Suprapubic skin (tissue), 4 donors: Measurements from ENCODE around the gene GRK5.

ENCODE experiments used
- POLR2A ChIP-seq, 2 donors: fragments of 450-650 bp; IDR thresholded peaks; one replicate each; pipeline ENCODE4 v1.6.1; 2017; ENCODE audit warnings: antibody characterized with exemption in 2 of 2, mild to moderate bottlenecking in 2 of 2, moderate library complexity in 2 of 2
- POLR2AphosphoS5 ChIP-seq, 3 donors: sonication (generic); formaldehyde crosslinking; IDR thresholded peaks; one replicate each; pipeline ENCODE4 v1.6.1; 2017; ENCODE audit warnings: antibody characterized with exemption in 3 of 3
- TF ChIP-seq, protein P1 (sequence below), 2 donors: fragments of 200-600 bp in 1 of 2; fragments of 450-650 bp in 1 of 2; sonication (generic) in 1 of 2; IDR thresholded peaks; one replicate each; pipeline ENCODE4 v1.5.1; 2016 to 2019; ENCODE audit warnings: antibody characterized with exemption in 2 of 2, mild to moderate bottlenecking in 1 of 2, moderate library complexity in 1 of 2

DNA sequence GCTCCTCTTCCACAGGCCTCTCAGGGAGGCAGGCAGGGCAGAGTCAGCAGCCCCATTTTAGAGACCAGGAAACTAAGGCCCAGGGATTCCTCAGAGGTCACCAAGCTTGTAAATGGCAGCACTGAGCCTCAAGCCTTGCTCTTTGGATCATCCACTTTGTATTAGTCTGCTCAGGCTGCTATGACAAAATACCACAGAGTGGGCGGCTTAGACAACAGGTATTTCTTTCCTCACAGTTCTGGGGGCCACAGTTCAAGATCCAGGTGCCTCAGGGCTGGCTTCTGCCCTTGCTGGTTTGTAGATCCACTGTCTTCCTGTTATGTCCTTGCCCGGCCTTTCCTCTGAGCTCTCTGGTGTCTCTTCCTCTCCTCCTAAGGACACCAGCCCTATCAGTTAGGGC is 151.2 kb downstream of the GRK5 start:
- TF ChIP-seq, protein P1, sequence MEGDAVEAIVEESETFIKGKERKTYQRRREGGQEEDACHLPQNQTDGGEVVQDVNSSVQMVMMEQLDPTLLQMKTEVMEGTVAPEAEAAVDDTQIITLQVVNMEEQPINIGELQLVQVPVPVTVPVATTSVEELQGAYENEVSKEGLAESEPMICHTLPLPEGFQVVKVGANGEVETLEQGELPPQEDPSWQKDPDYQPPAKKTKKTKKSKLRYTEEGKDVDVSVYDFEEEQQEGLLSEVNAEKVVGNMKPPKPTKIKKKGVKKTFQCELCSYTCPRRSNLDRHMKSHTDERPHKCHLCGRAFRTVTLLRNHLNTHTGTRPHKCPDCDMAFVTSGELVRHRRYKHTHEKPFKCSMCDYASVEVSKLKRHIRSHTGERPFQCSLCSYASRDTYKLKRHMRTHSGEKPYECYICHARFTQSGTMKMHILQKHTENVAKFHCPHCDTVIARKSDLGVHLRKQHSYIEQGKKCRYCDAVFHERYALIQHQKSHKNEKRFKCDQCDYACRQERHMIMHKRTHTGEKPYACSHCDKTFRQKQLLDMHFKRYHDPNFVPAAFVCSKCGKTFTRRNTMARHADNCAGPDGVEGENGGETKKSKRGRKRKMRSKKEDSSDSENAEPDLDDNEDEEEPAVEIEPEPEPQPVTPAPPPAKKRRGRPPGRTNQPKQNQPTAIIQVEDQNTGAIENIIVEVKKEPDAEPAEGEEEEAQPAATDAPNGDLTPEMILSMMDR (IDR thresholded peaks at IDR 0.05): no peak
- TF ChIP-seq POLR2A (IDR thresholded peaks at IDR 0.05) (no peak), POLR2AphosphoS5 (IDR thresholded peaks at IDR 0.05) (no peak)
